Gastrocnemius medialis (tissue), 4 donors: ENCODE data around the gene MFSD6. TPM values are rescaled to one million over a fixed set of nuclear protein-coding genes. Genes with fewer than 3 reads are reported as not detected.

ENCODE experiments used
- ATAC-seq, 2 donors: fragments of 150-250 bp; one replicate each; pipeline ENCODE4 v1.9.1; 2016
- DNase-seq, 2 donors: peaks; one replicate each; pipeline ENCODE4 v3.0.0-alpha.2; 2019
- H3K27ac ChIP-seq, 4 donors: fragments of 200-600 bp; sonication (generic); 1 replicate in 1 of 4; 2 replicates in 3 of 4; pipeline ENCODE4 v1.5.1; 2016 to 2018; ENCODE audit warnings: mild to moderate bottlenecking in 2 of 4, moderate library complexity in 1 of 4
- H3K27me3 ChIP-seq, 3 donors: fragments of 200-600 bp; sonication (generic) in 2 of 3; 1 replicate in 1 of 3; 2 replicates in 2 of 3; pipeline versions ENCODE4 v1.5.1 to v1.6.0; 2016 to 2019; ENCODE audit warnings: mild to moderate bottlenecking in 1 of 3, moderate library complexity in 1 of 3
- H3K36me3 ChIP-seq, 2 donors: fragments of 200-600 bp; sonication (generic) in 1 of 2; one replicate each; pipeline ENCODE4 v1.5.1; 2017 to 2018
- H3K4me1 ChIP-seq, 2 donors: fragments of 200-600 bp; sonication (generic) in 1 of 2; one replicate each; pipeline ENCODE4 v1.5.1; 2016 to 2017; ENCODE audit warnings: mild to moderate bottlenecking in 2 of 2
- H3K4me3 ChIP-seq, 4 donors: fragments of 200-600 bp; sonication (generic) in 3 of 4; 1 replicate in 1 of 4; 2 replicates in 3 of 4; pipeline ENCODE4 v1.5.1; 2016 to 2019; ENCODE audit warnings: mild to moderate bottlenecking in 2 of 4
- H3K9me3 ChIP-seq, 3 donors: fragments of 200-600 bp; sonication (generic) in 2 of 3; 1 replicate in 1 of 3; 2 replicates in 2 of 3; pipeline ENCODE4 v1.5.1; 2016 to 2019
- POLR2A ChIP-seq, 2 donors: fragments of 450-650 bp; IDR thresholded peaks; one replicate each; pipeline ENCODE4 v1.6.1; 2017; ENCODE audit warnings: antibody characterized with exemption in 2 of 2, mild to moderate bottlenecking in 2 of 2, moderate library complexity in 2 of 2
- in situ Hi-C, 4 donors: fragments of 200-750 bp; cut with MboI; loops; one replicate each; pipeline versions ENCODE4 v1.15.0 to v1.8.0; 2017; ENCODE audit warnings: low sequenced_read_pairs in 4 of 4
- intact Hi-C: fragments of 100-400 bp; cut with DNase I; formaldehyde crosslinking; loops from one replicate; pipeline ENCODE4 v1.15.1; 2023; ENCODE audit warnings: low total_unique reads
- total RNA-seq, 4 donors: library from RNA; depleted of rRNA; stranded (reverse); fragments of >200 nt; gene quantifications; one replicate each; pipeline versions ENCODE4 v1.1.0 to v1.2.3, GENCODE V29; 2016
- TF ChIP-seq, protein P1 (sequence below), 5 experiments: fragments of 450-650 bp in 3 of 5; fragments of 200-600 bp in 2 of 5; sonication (generic) in 2 of 5; IDR thresholded peaks in 4 of 5; conservative IDR thresholded peaks in 1 of 5; 1 replicate in 4 of 5; 2 replicates in 1 of 5; pipeline ENCODE4 v1.5.1; 2016 to 2019; ENCODE audit warnings: antibody characterized with exemption in 5 of 5, mild to moderate bottlenecking in 3 of 5, moderate library complexity in 3 of 5

Gene MFSD6
- total RNA-seq, 4 donors from 2014 or later = 9.3 to 20.3 (median 12.5) TPM

DNA sequence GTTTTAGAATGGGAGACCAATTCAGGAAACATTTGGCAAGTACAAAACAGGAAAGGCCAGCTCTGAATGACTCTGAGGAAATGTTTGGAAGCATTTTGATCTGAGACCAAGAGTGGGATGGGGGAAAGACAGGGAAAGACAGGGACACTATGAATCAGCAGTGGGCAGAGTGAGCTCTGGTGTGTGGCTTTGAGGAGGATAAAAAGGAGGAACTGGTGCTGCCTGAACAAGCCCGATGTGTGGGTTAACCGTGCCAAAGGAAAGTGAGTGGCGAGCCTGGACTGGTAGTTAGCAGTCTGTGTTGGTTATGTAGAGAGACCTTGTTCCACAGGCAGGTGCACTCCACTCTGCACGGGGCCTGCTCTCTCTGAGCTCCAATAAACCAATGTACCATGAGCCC is 5.3 kb downstream of the MFSD6 start:
- Histone ChIP-seq H3K36me3 (no peaks in the 10 kb centered on the region), H3K4me1 (peaks cover 16 to 25% of the 10 kb centered on the region in 2 donors), H3K27me3 (no peaks in the 10 kb centered on the region), H3K9me3 (no peaks in the 10 kb centered on the region), H3K4me3 (no peak overlapping the region), H3K27ac (peak overlapping the region in 2 of 4 donors; percentile 16 to 42)
- DNase-seq (no peak), ATAC-seq (no peak)
- in situ Hi-C loops (no loop called here), intact Hi-C loops (no loop called here)
- TF ChIP-seq, protein P1, sequence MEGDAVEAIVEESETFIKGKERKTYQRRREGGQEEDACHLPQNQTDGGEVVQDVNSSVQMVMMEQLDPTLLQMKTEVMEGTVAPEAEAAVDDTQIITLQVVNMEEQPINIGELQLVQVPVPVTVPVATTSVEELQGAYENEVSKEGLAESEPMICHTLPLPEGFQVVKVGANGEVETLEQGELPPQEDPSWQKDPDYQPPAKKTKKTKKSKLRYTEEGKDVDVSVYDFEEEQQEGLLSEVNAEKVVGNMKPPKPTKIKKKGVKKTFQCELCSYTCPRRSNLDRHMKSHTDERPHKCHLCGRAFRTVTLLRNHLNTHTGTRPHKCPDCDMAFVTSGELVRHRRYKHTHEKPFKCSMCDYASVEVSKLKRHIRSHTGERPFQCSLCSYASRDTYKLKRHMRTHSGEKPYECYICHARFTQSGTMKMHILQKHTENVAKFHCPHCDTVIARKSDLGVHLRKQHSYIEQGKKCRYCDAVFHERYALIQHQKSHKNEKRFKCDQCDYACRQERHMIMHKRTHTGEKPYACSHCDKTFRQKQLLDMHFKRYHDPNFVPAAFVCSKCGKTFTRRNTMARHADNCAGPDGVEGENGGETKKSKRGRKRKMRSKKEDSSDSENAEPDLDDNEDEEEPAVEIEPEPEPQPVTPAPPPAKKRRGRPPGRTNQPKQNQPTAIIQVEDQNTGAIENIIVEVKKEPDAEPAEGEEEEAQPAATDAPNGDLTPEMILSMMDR (IDR thresholded peaks at IDR 0.05 in 4 of 5, conservative IDR thresholded peaks at IDR 0.05 in 1 of 5) = no peak
- no peak for TF ChIP-seq POLR2A (IDR thresholded peaks at IDR 0.05)

GRCh38 chr2:190415251-190415650 is 7.1 kb downstream of the MFSD6 start:
- in situ Hi-C loops (no loop called here), intact Hi-C loops (loop anchor here (5.0 kb wide), 1 partner anchor 47 kb away; no protein-coding TSS in a partner anchor)
- no peaks in the 10 kb centered on the region for H3K27me3 ChIP-seq
- H3K36me3 ChIP-seq = no peaks in the 10 kb centered on the region
- H3K9me3 ChIP-seq = no peaks in the 10 kb centered on the region
- peaks cover 11 to 25% of the 10 kb centered on the region in 2 donors for H3K4me1 ChIP-seq
- no peak overlapping the region for H3K4me3 ChIP-seq
- no peak for DNase-seq
- ATAC-seq = no peak
- peak overlapping the region in 2 of 4 donors; percentile 52 to 63 for H3K27ac ChIP-seq
- TF ChIP-seq, protein P1 (IDR thresholded peaks at IDR 0.05 in 4 of 5, conservative IDR thresholded peaks at IDR 0.05 in 1 of 5) = no peak
- TF ChIP-seq POLR2A (IDR thresholded peaks at IDR 0.05) = no peak

GRCh38 chr2:190415794-190416775 is 7.9 kb downstream of the MFSD6 start:
- Histone ChIP-seq H3K9me3 (no peaks in the 10 kb centered on the region), H3K27ac (peak overlapping the region; percentile 27 to 63 (median 56)), H3K4me3 (no peak overlapping the region), H3K27me3 (no peaks in the 10 kb centered on the region), H3K36me3 (no peaks in the 10 kb centered on the region), H3K4me1 (peaks cover 11 to 25% of the 10 kb centered on the region in 2 donors)
- in situ Hi-C loops (no loop called here), intact Hi-C loops (loop anchor here (5.0 kb wide), 1 partner anchor 46 kb away; no protein-coding TSS in a partner anchor)
- no peak for DNase-seq
- TF ChIP-seq, protein P1 (IDR thresholded peaks at IDR 0.05 in 4 of 5, conservative IDR thresholded peaks at IDR 0.05 in 1 of 5) = no peak
- TF ChIP-seq POLR2A (IDR thresholded peaks at IDR 0.05) = no peak
- ATAC-seq = no peak

DNA sequence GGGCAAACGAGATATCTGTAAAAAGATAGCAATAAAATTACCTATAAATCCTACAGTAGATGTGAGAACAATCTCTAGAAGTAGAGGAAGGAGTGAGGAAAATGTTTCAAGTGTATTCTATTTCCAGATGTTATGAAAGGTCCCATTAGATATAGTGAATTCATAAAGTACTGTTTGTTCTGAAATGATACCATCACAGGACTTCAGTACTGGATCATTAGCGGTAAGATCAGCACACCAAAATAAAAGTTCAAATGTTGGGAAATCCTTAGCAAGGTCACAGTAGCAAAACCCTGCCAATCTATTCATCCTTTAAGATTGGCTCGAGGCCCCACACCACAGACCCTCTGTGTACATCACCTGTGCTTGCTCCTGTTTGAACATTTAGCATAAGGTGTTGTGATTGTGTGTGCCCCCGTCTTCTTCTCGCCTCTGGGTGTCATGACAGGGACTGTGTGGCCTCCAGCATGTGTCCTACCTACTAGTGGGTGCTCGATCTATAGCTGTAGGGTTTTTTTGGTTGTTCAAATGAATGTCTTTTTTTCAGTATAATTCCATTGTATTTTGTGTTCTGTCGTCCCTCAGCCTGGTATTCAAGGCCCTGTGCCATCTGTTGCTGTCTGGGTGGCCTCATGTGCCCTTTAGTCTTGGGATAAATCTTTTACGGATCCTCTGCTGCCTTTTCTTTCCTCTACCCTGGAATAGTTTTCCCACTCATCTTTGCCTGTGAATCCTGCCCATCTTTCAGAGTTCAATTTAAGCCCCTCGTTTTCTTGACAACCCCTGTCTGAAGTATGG is 9.1 kb downstream of the MFSD6 start:
- intact Hi-C loops (loop anchor here (5.0 kb wide), 1 partner anchor 45 kb away; no protein-coding TSS in a partner anchor), in situ Hi-C loops (no loop called here)
- H3K4me3 ChIP-seq = no peak overlapping the region
- no peaks in the 10 kb centered on the region for H3K27me3 ChIP-seq
- TF ChIP-seq, protein P1 (IDR thresholded peaks at IDR 0.05 in 4 of 5, conservative IDR thresholded peaks at IDR 0.05 in 1 of 5) = no peak
- no peak for TF ChIP-seq POLR2A (IDR thresholded peaks at IDR 0.05)
- no peaks in the 10 kb centered on the region for H3K9me3 ChIP-seq
- no peak for DNase-seq
- ATAC-seq = peak in 1 of 2 donors; percentile 72
- H3K36me3 ChIP-seq = no peaks in the 10 kb centered on the region
- H3K27ac ChIP-seq = peak overlapping the region; percentile 34 to 63 (median 56)
- peaks cover 11 to 25% of the 10 kb centered on the region in 2 donors for H3K4me1 ChIP-seq
